ENCODE results near the gene GP1BA.

GP1BA gene

GRCh38 chr17:4936436-4936835 is 4.4 kb downstream of the GP1BA start:
- no peak for DNase-seq (ENCODE audit: insufficient read length, low spot score)
- peak; percentile 54 for FAIRE-seq

GRCh38 chr17:4937553-4937952 is 5.5 kb downstream of the GP1BA start:
- DNase-seq (ENCODE audit: insufficient read length, low spot score) (no peak), FAIRE-seq (no peak)

GRCh38 chr17:4938069-4938491 is 6.0 kb downstream of the GP1BA start:
- no peak for FAIRE-seq
- no peak for DNase-seq (ENCODE audit: insufficient read length, low spot score)

- DNase-seq (ENCODE audit: insufficient read length, low spot score): no peak
- peak; percentile 57 for FAIRE-seq
Measured at GRCh38 chr17:4938688-4939545, 6.8 kb downstream of the GP1BA start.

GRCh38 chr17:4939546-4939795 is 7.4 kb downstream of the GP1BA start:
- no peak for FAIRE-seq

GRCh38 chr17:4939796-4940554 is 7.9 kb downstream of the GP1BA start, which contains the start of the genes RNF167 and SLC25A11:
Gene RNF167, plus strand, starts transcription at chr17:4940268. Its CDS starts 642 bp downstream, at chr17:4940910.
Gene SLC25A11, minus strand, starts transcription at chr17:4940046. Its CDS starts 136 bp downstream, at chr17:4939910.
- DNase-seq (ENCODE audit: insufficient read length, low spot score): peak; percentile 98

More at GRCh38 chr17:4939546-4939795, 7.4 kb downstream of the GP1BA start:
- DNase-seq (ENCODE audit: insufficient read length, low spot score): no peak

GRCh38 chr17:4940555-4941318 is 8.7 kb downstream of the GP1BA start:
- peak; percentile 90 for DNase-seq (ENCODE audit: insufficient read length, low spot score)
- FAIRE-seq: no peak

More at GRCh38 chr17:4939796-4940554, 7.9 kb downstream of the GP1BA start, which contains the start of the genes RNF167 and SLC25A11:
- FAIRE-seq: peak; percentile 95

- DNase-seq (ENCODE audit: insufficient read length, low spot score) (no peak), FAIRE-seq (no peak)
Measured at GRCh38 chr17:4941319-4941610, 9.2 kb downstream of the GP1BA start.

- FAIRE-seq: no peak
- DNase-seq (ENCODE audit: insufficient read length, low spot score): no peak
Measured at GRCh38 chr17:4942760-4943508, 10.9 kb downstream of the GP1BA start.

GRCh38 chr17:4944163-4944553 is 12.1 kb downstream of the GP1BA start:
- DNase-seq (ENCODE audit: insufficient read length, low spot score) (no peak), FAIRE-seq (no peak)

- DNase-seq (ENCODE audit: insufficient read length, low spot score) (no peak), FAIRE-seq (no peak)
Measured at GRCh38 chr17:4944554-4945175, 12.6 kb downstream of the GP1BA start.

- DNase-seq (ENCODE audit: insufficient read length, low spot score) (peak; percentile 87), FAIRE-seq (peak; percentile 97)
Measured at GRCh38 chr17:4945176-4945943, 13.3 kb downstream of the GP1BA start.

GRCh38 chr17:4945944-4946280 is 13.8 kb downstream of the GP1BA start:
- no peak for FAIRE-seq

GRCh38 chr17:4946312-4946976 is 14.4 kb downstream of the GP1BA start:
- no peak for FAIRE-seq

More at GRCh38 chr17:4945944-4946280, 13.8 kb downstream of the GP1BA start:
- no peak for DNase-seq (ENCODE audit: insufficient read length, low spot score)

GRCh38 chr17:4947010-4947410 is 14.9 kb downstream of the GP1BA start:
- DNase-seq (ENCODE audit: insufficient read length, low spot score) (no peak), FAIRE-seq (no peak)

More at GRCh38 chr17:4946312-4946976, 14.4 kb downstream of the GP1BA start:
- DNase-seq (ENCODE audit: insufficient read length, low spot score): no peak

- no peak for DNase-seq (ENCODE audit: insufficient read length, low spot score)
- peak; percentile 58 for FAIRE-seq
Measured at GRCh38 chr17:4947411-4948165, 15.5 kb downstream of the GP1BA start.

GRCh38 chr17:4948166-4948930 is 16.3 kb downstream of the GP1BA start, which contains the start of gene PFN1:
Gene PFN1, minus strand, starts transcription at chr17:4948530. Its CDS starts 136 bp downstream, at chr17:4948394.
- FAIRE-seq (peak; percentile 86), DNase-seq (ENCODE audit: insufficient read length, low spot score) (peak; percentile 88)
